Activated T-cell treated with anti-CD3 and anti-CD28 coated beads for 1 hour (primary cell): ENCODE measurements around the gene TSC1.
A peak's percentile ranks its signal among the peaks of the same experiment; 100 is the strongest.
"Not testable (repeated sequence)": the region's sequence is repeated elsewhere in the genome, so short reads cannot be mapped to it uniquely, and the experiment has no call there.

Source experiments
- DNase-seq: peaks from one replicate; pipeline ENCODE4 v3.0.0-alpha.2; 2020; ENCODE audit warnings: low read depth

The TSC1 gene

GRCh38 chr9:132944294-132945185 lies at the start of gene TSC1:
Gene TSC1, minus strand, starts transcription at chr9:132944616. Its CDS starts 15,744 bp downstream, at chr9:132928872.
- peak; percentile 99 for DNase-seq

DNA sequence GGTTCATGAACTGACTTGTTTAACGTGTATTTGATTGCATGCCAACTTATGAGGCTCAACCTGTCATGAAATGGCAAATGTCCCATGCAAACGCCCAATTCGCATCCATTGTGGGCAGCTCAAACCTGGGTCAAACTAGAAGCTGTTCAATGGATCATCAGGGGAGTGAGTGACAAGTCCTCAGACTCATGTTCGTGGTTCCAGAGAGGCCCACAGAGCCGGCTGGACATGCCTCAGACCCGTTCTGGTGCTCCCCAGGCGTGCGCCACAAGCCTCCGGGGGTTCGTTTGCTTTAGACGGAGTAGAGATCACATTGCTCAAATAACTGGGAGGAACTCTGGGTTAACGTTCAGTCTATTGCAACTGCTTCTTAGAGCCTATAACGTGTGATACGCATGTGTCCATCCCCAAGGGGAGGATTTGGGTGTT lies 49.1 kb upstream of the TSC1 start:
- DNase-seq: no peak

DNA sequence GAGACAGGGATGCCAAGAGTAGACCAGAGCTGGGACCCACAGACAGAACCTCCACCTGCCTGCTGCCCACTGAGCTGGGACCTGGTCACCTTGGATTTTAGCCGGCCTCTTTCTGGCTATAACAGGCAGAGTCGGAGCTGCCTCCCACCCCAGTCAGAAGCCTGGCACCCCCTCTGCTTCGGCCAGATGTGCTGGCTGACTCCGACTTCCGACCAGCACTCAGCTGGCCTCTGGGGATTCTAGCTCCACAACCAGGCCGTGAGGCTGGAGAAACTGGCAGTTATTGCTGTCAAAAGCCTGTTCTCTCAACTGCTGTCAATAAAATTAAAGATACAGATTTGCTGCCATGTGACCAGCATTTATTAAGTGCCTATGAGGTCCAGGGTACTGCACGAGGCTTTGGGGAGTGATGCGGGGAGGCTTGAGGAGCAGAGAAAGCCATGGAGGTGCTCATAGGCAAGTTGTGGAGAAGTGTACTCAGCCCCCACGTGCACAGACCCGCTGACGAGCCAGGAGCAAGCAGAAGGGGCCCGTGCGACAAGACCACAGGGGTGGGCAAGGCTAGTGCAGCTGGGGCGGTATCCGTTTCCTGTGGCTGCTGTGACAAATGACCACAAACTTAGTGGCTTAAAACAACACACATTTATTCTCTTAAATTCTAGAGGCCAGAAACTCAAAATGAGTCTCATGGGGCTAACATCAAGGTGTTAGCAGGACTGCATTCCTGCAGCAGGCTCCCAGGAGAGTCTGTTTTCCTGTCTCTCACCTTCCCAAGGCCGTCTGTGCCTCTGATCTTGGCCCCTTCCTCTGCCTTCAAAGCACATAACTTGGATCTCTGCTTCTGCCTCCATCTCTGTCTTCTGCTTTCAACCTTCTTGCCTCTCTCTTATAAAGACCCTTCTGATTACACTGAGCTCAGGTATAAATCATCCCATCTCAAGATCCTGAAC lies 47.2 kb upstream of the TSC1 start:
- DNase-seq: no peak

DNA sequence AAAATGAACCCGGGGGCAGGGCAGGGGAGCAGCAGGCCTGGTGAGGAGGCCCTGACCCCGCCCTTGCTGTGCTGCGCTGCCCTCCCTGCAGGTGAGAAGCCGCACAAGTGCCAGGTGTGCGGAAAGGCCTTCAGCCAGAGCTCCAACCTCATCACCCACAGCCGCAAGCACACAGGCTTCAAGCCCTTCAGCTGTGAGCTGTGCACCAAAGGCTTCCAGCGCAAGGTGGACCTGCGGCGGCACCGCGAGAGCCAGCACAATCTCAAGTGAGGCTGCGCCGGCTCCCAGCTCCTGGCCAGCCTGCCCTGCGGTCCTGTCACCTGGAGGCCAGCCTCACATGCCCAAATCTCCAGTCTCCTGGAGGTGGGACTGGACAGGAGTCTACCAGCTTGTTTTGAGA lies 46.4 kb upstream of the TSC1 start:
- DNase-seq: no peak

DNA sequence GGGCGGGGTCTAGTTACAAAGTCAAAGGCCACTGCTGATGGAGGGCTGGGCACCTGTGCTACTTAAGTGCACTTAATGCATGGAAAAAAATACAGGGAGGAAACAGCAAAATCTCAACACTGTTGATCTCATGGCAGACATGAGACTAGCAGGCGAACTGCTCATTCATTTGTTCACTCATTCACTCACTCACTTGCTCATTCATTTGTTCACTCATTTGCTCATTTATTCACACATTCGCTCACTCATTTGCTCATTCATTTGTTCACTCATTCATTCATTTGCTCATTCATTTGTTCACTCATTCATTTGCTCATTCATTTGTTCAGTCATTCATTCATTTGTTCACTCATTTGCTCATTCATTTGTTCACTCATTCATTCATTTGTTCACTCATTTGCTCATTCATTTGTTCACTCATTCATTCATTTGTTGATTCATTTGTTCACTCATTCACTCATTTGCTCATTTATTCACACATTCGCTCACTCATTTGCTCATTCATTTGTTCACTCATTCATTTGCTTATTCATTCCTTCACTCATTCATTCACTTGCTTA lies 45.7 kb upstream of the TSC1 start:
- not testable (repeated sequence) for DNase-seq

GRCh38 chr9:132989414-132989996 lies 45.1 kb upstream of the TSC1 start:
- DNase-seq: no peak

DNA sequence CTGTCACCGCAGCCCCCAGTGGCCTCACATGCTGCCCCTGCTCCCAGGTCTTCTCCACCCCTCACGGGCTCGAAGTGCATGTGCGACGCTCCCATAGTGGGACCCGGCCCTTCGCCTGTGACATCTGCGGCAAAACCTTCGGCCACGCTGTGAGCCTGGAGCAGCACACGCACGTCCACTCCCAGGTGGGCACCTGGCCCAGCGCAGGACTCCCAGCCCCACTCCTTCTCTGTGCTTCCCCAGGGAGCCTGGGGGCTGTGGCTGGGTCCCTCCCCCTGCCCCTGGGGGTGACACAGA lies 44.5 kb upstream of the TSC1 start:
- no peak for DNase-seq

DNA sequence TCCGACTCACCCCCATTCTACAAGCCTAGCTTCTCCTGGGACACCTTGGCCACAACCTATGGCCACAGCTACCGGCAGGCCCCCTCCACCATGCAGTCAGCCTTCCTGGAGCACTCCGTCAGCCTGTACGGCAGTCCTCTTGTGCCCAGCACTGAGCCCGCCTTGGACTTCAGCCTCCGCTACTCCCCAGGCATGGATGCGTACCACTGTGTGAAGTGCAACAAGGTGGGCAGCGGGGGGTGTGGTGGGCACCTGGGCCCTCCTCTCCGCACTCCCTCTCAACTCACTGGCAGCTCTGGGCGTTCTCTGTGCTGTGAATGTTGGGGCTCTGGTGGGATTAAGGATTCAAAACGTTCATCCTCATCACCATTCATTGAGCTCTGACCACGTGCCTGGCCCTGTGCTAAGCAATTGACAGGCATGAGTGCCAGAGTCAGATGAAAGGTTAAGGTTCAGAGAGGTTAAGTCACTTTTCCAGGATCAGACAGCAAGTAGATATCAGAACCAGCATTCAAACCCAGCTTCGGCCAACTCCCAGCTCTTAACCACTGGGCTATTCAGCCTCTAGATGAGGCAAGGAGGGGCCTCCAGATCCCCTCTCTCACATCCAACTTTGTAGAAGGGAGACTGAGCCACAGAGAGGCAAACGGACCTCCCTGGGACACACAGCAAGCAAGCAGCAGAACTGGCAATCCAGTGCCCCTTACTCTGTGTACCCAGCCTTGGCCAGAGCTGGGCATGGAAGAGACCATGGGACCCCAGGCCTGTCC lies 44.0 kb upstream of the TSC1 start:
- no peak for DNase-seq

DNA sequence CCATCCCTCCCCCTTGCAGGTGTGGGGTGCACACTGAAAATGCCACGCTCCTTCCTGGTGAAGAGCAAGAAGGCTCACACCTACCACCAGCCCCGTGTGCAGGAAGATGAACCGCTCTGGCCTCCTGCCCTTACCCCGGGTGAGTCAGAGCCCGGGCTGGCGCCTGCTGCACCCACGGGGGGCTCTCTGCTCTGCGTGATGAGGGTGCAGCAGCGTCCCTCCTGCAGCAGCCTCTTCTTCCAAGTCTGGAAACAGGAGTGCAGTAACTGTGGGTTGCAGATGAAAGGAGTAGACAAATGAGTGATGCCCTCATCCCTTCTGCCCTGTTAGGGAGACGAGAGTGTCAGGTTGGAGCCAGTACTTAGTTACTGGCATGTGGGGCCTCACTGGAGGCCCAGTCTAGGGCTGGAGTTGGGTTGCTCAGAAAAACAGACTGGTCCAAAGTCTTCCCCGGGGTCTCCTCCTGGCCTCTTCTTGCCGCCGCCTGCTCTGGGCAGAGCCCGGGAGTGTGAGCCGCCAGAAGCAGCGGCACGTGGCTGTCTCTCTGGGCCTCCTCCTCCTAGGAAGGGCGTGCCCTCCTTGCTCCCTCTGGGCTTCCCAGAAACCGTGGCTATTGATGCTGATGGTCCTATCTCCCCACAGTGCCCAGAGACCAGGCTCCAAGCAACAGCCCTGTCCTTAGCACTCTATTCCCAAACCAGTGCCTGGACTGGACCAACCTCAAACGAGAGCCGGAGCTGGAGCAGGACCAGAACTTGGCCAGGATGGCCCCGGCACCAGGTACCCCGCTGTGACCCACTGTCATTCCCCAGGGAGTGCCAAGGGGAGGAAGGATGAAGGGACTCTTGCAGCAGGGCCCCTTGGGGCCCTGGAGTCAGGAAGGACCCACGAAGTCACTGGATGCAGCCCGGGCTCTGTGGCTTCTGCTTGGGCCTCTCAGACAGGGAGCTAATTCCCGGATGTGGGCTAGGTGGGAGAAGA lies 42.5 kb upstream of the TSC1 start:
- no peak for DNase-seq

- no peak for DNase-seq
Observed at GRCh38 chr9:132986114-132986513, 41.7 kb upstream of the TSC1 start.

- no peak for DNase-seq
Observed at GRCh38 chr9:132985489-132985888, 41.1 kb upstream of the TSC1 start.

DNA sequence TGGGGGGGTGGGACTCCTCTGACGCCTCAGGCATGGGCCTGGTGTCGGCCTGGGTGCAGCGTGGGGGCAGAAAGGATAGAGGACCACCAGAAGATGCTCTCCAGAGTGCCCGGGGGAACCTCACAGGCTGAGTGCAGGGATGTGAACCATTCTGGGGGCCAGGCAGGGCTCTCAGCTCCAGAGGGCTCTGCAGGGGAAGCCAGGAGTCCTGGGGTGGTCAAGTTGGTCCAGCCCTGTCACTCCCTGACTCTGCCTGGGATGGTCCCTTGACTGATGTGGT lies 40.6 kb upstream of the TSC1 start:
- no peak for DNase-seq

GRCh38 chr9:132984202-132985070 lies 40.0 kb upstream of the TSC1 start:
- no peak for DNase-seq

DNA sequence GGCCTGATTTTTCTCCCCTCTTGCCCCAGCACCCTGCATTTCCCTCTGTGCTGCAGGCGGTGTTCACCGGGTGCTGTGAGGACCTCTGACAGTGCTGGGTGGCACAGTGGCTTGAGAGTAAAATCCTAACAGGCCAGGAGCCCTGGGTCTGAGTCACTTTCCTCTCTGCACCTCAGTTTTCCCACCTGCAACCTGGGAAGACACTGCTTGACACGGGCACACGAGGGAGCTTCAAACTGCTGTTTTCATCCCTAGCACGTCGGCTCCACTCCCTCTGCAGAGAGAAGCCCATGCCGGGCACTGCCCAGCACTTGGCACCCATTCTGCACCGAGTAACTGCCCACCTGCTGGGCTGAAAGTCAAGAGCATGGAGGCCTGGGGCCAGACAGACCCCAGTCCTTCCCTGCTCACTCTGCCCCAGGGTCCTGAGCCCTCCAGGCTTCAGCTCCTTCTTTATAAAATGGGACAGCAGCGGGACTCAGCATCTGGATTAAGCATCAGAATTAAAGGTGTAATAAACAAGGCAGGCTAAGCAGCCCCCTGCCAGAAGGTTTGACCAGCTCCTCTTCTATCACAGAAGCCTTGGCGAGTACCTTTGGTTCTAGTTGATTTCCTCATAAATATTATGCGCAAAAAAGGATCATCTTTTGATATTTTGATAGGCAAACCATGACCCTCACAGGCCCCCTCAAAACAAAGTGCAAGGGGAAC lies 39.2 kb upstream of the TSC1 start:
- DNase-seq: no peak

DNA sequence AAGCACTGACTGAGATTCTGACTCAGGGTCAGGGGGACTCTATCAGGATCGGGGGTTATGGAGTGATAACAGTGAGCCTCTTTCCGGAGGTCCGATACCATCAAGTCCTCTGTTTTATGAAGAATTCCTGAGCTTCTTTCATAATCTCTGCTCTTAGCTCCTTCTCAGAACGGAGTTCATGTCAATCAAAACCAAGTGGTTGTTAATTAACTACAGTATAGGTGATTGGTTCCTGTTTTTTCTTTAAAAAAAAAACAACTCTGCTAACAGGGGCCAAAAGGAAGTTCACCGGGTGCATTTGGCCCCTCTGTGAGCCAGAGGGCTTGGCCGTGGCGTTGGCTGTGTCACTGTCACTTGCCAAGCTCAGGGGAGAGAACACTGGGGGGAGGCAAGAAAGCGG lies 38.0 kb upstream of the TSC1 start:
- no peak for DNase-seq

DNA sequence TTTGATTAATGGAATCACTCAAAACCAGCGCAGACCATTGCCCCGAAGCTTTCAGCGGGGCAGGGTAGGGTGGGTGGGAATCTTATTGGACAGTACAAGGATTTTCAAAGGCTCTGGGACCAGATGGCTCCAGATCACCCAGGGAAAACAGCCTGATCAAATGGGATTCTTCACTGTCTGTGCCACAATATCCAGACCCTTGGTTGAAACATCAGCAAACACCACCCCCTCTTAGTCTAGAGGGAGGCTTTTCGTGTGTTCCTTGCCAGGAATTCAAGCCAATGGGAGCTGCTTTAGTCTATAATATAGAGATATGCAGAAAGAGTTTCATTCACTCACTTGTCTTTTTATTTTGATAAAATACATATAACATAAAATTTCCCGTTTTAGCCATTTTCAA lies 35.7 kb upstream of the TSC1 start:
- DNase-seq: no peak

DNA sequence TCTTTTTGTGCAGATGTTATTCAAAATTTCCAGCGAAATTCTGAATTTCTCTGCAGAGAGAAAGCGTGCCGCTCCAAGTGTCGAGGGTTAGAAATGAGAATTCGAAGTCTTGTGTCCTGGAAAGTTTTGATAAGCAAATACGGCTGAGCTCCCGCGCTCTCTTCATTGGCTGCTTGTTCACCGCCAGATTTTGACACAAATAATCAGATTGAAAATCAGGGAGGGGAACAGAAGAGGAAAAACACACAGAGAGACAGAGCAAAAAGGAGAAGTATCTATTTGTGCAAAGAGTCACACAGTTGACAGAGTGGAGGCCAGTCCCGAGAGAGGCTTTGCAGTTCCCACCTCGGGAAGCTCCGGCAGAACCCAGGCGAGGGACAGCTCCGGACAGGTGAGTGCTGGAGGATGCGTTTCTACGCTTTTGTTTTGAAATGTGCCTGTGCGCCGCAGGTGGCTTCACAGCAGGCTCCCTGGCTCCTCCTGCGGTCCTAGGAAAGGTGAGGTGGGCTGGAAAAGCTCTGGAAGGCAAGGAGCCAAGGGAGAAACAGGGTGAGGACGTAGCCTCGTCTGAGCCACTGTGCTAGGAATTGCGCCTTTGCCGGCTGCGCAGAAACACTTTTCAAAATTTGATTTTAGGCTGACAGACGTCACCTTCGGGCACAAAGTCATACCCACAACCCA lies 34.2 kb upstream of the TSC1 start, which contains the start of gene GFI1B:
TSS of gene GFI1B (plus strand) at position 244 of the 681 bp plus-strand sequence. CDS start 7,985 bp downstream, outside the sequence.
- DNase-seq: no peak

DNA sequence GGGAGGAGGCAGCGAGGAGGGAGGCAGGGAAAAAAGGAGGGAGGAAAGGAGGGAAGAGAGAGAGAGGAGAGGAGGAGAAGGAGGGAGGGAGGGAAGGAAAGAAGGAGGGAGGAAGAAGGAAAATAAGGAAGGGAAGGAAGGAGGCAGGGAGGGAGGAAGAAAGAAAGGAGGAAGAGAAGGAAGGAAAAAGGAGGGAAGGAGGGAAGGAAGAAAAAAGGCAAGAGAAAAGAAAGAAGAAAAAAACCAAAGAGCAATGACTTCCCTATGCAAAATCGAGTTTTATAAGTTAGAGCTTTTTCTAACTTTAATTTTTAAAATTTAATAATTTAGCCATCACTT lies 33.7 kb upstream of the TSC1 start:
- no peak for DNase-seq
